ENCODE data around the gene DYRK3.
"Not testable (repeated sequence)": the region's sequence is repeated elsewhere in the genome, so short reads cannot be mapped to it uniquely, and the experiment has no call there.

The DYRK3 gene

DNA sequence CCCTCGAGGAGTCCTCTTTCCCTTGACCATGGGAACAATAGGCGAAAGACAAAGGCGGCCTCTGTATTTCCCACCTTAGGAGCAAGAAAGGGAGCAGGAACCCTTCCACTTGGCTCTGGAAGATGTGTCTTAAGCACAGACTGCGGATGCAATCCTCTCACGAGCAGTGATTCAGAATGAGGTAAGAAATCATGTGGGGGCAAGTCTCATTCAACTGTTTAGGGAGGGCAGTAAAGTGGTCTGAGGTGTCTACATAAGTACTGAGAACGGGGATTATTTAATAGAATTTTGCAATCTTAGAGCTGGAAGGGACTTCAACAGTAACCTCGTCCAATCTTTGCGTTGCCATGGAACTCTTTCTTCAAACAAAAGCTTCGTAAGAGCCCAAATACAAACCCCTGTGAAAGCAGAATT is 1.6 kb upstream of the DYRK3 start:
- DNase-seq = no peak

DNA sequence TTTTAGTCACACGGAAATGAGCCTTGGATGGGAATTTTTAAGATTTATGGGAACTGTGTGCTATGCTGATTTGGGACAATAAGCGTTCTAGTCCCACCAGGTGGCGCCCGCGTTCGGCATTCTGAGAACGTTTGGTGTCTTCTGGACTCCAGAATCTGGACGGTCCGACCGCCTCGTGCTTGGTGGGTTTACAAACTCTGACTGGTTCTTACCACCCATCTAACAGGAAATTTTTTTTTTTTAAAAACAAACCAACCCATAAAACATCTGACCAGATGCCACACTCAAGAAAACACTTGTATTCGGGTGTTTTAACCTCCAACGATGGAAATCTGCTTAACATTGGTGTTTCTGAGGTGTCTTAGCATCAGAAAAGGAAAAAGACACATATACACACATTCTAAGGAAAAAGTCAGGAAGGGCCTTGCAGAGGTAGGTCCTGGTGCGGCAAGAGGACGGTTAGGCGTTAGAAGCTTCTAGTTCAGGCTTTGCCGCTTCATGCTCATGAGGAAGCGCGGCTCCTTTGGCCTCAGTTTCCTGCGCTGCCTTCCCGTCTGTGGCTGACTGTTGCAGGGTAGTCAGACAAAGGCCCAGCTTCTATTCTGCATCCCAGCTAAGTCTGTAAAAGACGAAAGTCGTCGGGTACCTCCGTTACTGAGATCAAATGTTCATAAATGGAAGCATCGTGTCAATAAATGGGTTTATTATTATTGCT is 814 bp upstream of the DYRK3 start:
- peak; percentile 88 for DNase-seq

DNA sequence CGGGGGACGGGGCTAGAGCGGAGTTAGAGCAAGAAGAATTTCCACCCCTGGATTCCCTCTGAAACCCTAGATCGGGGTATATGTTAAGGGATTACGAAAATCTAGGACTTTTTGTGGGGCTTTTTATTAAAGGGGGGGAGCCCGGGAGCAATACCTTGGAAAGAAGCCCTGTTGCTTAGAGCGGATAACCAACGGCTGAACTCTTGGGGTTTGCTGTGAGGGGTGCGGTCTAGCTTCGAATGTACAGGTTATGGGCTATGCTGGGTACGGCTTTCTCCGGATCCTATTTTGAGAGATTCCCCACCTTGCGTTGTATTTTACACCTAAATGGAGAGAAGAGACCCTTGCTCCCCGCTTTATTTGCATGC is 626 bp downstream of the DYRK3 start:
- DNase-seq = no peak

DNA sequence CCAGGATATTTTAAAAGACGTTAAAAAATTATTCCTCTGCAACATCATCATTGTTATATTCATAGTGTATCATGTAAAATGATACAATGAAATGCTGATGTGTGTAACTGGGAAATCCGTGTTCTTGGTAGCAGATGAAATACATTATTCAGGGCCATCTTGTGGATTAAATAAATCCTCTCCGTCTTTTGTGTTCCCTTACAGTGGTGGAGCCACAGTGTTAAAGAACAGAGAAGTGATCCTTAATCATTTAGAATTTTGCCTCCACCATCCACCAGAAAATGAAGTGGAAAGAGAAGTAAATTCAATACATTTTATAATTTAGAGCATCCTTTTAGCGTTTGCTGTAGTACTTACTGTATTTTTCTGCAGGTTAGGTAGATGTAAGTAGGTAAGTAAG is 1.3 kb downstream of the DYRK3 start:
- no peak for DNase-seq

DNA sequence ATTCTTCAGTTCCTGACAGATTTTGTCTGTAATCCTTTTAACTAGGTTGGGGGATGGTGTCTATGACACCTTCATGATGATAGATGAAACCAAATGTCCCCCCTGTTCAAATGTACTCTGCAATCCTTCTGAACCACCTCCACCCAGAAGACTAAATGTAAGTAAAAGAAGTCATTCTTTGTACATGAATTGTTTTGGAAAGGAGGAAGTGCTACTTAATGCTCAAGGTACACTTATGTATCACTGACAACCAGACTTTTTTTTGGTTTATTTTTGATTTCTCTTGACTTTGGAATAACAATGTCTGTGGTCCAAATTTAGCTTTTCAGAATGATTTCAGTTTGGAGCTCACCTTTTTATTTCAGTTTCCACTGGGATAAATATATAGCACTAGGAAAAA is 2.3 kb downstream of the DYRK3 start:
- DNase-seq = no peak

DNA sequence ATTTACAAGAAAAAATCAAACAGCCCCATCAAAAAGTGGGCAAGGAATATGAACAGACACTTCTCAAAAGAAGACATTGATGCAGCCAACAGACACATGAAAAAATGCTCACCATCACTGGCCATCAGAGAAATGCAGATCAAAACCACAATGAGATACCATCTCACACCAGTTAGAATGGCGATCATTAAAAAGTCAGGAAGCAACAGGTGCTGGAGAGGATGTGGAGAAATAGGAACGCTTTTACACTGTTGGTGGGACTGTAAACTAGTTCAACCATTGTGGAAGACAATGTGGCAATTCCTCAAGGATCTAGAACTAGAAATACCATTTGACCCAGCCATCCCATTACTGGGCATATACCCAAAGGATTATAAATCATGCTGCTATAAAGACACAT is 6.7 kb downstream of the DYRK3 start:
- DNase-seq = not testable (repeated sequence)

DNA sequence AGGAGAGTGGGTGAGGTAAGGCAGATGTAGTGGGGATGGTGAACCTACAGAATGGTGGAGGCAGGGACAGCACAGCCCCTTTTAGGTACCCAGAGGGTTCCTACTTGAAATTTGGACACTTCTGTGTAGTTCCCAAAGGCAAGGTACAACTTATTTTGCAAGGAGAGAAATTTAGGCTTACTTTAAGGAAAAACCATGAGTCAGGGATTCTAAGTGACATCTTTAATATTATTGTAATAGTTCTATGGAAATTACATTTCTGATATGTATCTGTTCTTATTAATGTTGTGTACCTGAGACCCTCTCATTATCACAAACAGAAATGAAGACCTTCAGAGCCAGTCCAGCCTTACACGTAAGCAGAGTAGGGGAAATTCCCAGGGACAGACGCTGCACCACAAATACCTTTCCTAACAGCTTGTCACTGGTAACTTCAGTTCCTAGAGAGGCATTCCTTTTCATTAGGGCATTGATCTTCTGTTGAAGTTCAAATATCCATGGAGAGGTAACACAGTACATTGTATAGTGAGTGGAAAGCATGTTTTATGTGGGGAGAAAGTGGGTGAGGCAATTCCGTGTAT is 7.9 kb downstream of the DYRK3 start:
- DNase-seq = no peak

DNA sequence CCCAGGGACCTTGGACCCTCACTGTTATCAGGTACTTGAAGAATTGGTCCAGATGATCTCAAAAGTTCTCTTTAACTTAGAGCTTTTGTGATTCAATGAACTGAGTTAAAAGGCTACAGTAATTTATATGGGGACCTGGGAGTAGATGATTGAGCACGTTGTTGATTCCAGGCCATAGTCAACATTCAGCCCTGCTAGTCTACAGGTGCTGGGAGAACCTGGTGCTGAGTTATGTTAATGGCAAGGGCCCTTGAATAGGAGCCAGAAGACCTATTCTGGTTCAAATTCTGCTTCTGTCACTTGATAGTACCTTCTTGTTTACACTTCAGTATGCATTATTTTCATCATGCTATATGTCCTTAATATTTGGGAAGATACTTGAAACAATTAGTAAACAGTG is 11.2 kb downstream of the DYRK3 start:
- no peak for DNase-seq

DNA sequence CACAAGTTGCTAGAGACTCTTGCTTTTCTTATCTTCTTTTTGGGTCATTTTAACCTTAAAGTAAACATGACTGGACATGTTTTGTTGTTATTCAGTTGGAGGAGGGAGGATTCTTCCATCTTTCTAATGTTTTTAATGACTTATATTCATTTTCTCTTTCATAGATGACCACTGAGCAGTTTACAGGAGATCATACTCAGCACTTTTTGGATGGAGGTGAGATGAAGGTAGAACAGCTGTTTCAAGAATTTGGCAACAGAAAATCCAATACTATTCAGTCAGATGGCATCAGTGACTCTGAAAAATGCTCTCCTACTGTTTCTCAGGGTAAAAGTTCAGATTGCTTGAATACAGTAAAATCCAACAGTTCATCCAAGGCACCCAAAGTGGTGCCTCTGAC is 11.9 kb downstream of the DYRK3 start:
- no peak for DNase-seq

DNA sequence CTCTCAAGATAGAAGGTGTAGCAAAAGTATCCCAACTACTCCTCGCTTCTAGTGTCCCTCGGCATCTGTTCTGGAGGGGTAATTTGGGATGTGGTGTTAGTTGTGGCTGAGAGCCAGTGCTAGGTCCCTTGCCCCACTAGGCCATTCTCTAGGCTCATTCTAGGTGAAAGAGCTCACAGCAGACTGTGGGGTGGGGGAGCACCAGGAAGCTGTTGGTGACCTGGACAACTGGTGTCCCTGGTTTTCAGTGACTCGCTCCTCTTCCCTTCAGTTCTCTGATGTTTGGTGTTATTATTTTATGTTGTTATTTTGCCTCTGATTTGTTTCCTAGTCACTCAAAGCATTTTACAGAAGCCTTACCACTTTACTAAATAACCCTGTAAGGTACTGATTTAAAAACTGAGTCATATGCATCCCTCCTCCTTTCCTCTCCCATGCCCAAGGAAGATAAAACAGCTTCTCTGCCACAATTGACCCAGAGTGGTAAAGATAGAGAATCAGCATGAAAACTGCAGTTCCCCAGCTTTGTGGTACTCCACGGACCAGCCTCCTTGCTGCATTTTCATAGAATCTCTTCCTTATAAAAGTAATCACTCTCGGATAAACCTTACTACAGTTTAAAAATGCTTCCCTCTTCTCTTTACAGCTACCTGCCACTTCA is 14.1 kb downstream of the DYRK3 start:
- no peak for DNase-seq

DNA sequence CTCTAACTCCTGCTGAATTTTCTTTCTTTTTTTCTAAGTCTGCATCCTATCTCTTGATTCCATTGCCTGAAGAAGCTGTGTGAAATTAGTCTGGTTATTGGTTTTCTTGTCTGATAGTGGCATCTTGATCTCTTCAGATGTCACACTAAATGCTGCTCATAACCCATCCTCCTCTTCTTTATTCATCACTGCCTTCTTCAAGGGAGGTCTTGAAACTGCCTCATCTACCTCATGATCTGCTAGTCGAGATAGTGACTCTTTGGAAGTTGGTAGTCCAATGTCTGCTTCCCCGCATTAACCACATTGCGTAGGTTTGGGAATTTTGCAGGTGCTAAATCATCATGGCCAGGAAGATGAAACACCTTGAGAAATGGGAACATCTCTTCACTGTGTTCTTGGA is 15.7 kb downstream of the DYRK3 start:
- DNase-seq = no peak

DNA sequence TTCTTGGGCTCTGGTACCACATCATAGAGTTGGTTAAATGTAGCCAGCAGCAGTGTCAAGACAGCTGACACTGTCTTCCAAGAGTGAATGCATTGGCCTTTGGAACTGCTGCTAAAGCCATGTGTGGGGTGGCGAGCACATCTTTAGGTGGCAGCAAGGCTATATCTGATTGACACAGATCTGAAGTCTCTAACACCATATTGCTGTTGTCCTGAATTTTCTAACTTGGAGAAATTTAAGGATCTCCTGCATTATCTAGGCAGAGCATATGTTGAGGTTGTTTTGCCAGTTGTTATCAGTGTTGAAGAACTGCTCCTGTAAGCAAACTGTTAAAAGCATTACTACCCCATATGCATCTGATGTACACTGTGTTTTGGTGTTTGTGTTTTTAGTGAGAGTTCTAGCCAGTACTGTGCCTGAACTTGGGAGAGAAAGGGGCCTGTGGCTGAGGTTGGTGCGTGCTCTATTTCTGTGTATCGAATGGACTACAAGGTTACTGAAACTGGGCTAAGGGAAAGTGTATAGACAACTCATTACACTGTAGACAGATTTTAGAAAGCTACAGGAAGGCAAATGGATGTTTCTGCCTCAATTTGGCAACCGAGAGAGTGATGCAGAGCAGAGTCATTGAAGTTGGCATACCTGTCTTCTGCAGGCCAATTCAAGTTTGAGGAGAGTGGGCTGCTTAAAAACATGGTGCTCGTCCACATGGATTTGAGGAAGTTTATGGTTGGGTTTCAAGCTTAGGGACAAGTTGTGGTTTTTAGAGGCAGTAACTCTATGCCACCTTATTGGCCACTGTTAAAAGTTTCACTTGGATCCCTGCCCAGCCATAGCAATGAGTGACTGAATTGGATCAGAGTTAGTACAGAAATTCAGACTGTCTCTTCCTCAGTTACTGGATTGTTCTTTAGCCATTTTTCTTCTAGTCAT is 16.9 kb downstream of the DYRK3 start:
- DNase-seq = no peak

DNA sequence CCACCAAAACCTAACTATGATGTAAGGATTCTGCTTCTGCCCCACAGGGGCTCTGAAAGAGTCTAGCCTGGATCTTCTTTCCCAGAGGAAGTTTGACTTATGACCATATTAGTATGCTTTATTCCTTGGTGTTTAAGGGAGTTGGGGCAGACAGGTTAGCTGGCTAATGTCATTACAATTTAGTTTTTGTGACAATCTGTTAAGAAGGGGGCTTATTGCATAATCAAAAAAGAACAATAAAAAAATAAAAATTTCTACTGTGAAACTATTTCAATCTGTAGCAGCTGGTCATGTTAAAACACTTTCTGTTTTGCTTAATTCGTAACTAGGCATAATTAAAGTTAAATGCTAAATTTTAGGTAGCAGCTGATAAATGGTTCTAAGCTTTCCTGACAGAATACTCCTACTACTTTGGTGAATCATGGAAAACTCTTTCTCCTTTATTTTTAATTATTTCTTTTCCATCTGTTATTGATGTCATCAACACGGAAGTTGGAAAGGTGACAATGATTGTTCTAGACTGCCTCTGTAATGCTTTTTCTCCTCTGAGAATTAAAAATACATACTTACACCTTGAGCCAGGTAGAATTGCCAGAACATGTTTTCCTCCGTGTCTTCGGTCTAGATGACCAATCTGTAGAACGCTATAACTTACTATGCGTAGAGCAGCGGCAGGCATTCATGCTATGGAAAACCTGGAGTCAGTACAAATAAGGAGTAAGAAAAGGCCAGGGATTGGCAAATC is 18.6 kb downstream of the DYRK3 start:
- no peak for DNase-seq

DNA sequence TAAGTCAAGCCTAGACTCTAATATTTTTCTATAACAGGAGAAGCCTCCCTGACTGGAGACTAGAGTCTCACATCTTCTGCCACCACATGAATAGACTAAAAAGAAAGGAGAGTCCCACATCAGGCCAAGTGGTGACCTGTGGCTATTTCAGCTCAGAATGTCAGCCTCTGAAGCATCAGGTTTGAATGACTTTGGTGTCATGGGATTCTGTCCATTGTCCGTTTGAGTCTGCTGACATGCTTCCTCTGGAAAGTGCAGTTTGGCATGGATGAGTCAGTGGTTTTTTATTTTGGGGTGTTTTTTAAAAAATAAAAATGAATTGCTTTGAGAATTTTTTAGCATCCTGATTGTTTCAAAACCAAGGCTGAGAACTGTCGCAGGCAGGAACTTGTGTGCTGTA is 19.5 kb downstream of the DYRK3 start:
- DNase-seq = no peak

DNA sequence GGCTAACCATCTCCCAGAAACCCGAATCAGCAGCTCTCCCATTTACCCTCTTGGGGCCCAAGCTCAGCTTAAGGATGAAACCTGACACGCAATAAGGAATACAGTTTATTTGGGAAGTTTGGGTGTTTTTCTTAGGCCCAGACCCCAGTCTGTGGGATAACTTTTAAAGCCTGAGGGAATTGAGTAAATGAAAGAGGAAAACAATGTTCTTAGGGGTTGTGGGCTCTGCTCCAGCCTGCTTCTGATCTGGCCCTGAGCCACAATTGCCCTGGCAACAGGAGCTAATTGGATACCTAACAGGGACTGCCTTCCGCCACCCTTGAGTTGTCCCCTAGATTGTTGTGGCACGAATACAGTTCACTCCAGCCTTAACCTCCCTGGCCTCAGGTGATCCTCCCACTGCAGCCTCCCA is 20.1 kb downstream of the DYRK3 start:
- no peak for DNase-seq

DNA sequence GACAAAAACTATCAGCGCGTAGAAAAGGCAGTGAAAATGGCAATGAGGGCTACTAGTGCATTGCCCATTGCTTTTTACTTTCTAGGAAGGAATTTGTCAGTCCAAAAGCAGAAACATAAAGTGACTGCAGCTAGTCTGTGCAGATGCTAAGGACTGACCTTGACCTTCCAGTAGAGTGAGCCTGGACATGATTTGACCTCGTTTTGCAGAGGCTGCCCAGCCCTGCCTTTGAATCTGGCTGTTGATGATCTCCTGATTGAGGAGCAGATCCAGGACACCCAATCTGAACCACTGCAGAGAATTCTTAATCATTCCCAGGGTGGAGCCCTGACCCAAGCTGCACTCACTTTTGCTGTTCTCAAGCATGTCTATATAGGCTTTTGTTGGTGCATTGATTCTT is 21.6 kb downstream of the DYRK3 start:
- no peak for DNase-seq

DNA sequence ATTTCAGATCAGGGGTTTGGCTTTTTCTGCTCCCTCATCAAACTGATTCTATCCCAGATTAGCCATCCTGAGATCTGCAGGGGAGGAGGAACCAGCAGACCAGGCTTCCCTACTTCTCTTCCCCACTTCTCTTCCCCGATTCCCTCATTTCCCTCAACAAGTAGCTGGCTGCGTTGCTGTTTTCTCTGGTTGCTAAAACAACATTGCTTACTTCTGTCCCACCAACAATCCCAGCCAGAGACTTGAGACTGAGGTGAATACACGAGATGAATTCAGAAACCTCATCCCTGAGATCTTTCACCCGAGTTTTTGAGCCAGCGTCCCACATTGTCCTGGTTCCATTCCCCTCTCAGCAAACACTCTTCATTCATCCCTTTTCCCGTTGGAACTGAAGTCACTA is 22.4 kb downstream of the DYRK3 start:
- no peak for DNase-seq

DNA sequence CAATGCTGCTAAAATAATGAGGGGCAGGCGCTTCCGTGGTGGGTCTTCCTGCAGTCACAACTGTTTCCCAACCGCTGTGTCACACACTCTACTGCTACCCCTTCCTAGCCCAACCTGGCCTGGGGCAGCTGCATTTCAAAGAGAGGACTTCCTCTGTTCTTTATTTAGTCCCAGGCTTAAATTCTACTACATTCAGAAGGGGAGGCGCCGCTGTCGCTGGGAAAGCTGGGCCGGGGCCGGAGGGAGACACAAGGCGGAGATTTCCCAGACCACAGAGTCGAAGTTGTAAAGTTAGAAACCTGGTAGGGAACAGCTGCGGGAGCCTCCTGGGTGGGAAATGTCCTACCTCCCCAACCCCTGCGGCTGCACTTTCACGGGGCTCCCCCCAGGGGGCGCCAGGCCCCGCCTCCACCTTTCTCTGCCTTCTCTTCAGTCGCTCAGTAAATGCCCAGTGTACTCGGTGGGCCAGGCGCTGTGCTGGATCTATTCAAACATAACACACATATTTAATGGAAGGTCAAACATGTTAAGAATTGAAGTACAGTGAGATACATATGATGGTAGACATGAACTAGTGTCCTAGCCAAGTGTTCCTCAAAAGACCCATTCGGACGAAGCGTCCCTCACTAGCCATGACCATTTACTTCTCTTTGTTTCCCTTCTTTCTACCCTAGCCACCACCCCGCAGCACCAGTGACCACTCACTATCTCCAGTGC is 23.1 kb downstream of the DYRK3 start:
- DNase-seq = peak; percentile 27

DNA sequence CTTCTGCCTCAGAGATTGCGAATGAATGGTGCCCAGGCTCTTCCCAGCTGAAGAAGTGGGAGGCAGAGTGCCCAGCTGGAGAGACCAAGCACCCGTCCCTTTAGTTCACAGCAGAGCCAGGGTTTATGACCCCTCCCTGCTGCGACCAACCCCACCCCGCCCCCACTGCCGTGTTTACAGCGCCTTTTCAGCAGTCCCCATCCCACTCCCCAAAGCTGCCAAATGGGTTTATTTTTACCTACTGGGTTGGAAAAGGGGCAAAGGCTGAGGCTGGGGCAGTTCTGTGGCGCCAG is 23.6 kb downstream of the DYRK3 start:
- no peak for DNase-seq

DNA sequence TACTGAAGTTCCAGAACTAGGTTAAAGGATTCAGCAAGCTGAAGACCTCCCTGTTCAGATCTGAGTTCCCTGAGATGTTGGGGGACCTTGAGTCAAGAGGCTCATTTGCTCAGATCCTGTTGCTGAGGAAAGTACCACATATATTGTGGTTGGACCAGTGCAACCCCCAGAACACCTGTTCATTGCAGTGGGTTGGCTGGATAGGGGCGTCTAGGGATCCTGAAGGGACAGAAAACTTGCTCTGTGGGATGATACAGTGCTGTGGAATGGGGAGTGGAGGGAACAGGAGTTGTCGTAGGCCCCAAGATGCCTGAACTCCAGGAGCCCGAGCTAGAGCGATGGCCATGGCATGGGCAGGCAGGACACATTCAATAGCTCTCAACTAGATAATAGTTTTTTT is 24.8 kb downstream of the DYRK3 start:
- no peak for DNase-seq

DNA sequence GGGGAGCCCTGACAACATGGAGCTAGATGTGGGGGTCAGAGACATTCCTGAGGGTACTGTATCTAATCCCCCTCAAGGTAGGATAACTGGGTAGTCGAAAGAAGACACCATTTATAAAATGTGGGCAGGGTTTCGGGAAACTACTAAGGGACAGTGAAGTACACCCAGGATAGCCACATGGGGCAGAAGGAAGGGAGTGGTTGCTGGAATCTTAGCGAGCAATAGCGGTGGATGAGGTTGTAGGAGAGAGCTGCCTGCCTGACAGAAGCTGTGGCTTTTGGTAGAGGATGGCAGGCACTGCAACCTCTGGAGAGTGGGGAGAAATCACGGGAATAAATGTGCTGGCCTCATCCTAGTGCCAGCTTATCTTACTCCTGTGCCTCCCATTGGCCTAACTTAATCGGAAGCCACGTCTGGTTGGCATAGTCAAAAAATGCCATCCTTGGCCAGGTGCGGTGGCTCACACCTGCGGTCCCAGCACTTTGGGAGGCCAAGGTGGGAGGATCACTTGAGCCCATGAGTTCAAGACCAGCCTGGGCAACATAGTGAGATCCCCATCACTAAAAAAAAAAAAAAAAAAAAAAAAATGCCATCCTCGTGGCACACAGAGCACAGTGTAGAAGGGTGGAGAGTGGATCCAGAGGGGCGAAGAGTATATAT is 26.0 kb downstream of the DYRK3 start:
- DNase-seq = no peak

All from midbrain (tissue), 1 donor.